ENCODE results near the gene ZNF576. TPM values are rescaled to one million over a fixed set of nuclear protein-coding genes. Genes with fewer than 3 reads are reported as not detected.
A peak's percentile ranks its signal among the peaks of the same experiment; 100 is the strongest.

Gene ZNF576
- total and polyA plus RNA-seq, 9 of the 15 experiments (the other 6 are each of a cell fraction or from before 2014, with no cell fraction given) = 6.8 to 18.2 (median 12.2) TPM

- TF ChIP-seq ZNF592 (IDR thresholded peaks at IDR 0.05) (0 out of 2 replicates have a peak, but pooled peaks have one; percentile 48), SIN3A (IDR thresholded peaks at IDR 0.05; ENCODE audit: borderline replicate concordance in 2 of 2, control insufficient read depth in 1 of 2, low read depth in 2 of 2, low read length in 2 of 2) (0 out of 4 replicates have a peak, but pooled peaks of 1 of the 2 experiments have one; percentile 25), CBX3 (IDR thresholded peaks at IDR 0.05; ENCODE audit: borderline replicate concordance in 1 of 2, low read length in 2 of 2) (no peak), HNRNPH1 (optimal IDR thresholded peaks at IDR 0.05; ENCODE audit: low read depth, low read length) (no peak), PTTG1 (tag; IDR thresholded peaks at IDR 0.05; ENCODE audit: low read depth) (no peak), ELF2 (CRISPR knock-in tag; IDR thresholded peaks at IDR 0.05) (no peak), TAF9B (IDR thresholded peaks at IDR 0.05; ENCODE audit: partially characterized antibody) (no peak), ESRRA (IDR thresholded peaks at IDR 0.05; ENCODE audit: borderline replicate concordance, low read depth) (peak; percentile 8; the same call in 1 of the 2 replicates), PHTF2 (CRISPR knock-in tag; IDR thresholded peaks at IDR 0.05) (no peak), POLR2AphosphoS5 (IDR thresholded peaks at IDR 0.05; ENCODE audit: control insufficient read depth, insufficient read depth, low read depth, low read length) (no peak), KDM1A (IDR thresholded peaks at IDR 0.05) (0 out of 4 replicates have a peak, but pooled peaks of 1 of the 2 experiments have one; percentile 4), ZNF316 (IDR thresholded peaks at IDR 0.05) (no peak), ZBTB43 (CRISPR knock-in tag; IDR thresholded peaks at IDR 0.05) (no peak), ATF7 (IDR thresholded peaks at IDR 0.05) (no peak), YBX1 (IDR thresholded peaks at IDR 0.05) (no peak), PML (IDR thresholded peaks at IDR 0.05; ENCODE audit: low read length) (0 out of 2 replicates have a peak, but pooled peaks have one; percentile 9), ZC3H4 (CRISPR knock-in tag; IDR thresholded peaks at IDR 0.05; ENCODE audit: borderline replicate concordance) (no peak), NKRF (IDR thresholded peaks at IDR 0.05; ENCODE audit: borderline replicate concordance) (peak; percentile 7; the same call in 1 of the 2 replicates), SRSF9 (IDR thresholded peaks at IDR 0.05; ENCODE audit: borderline replicate concordance, low read depth, low read length) (no peak)
These were observed 557 bp downstream of the ZNF576 start (continued) for GRCh38 chr19:43596842-43597461.
